HG03432 (cell line): ENCODE measurements around the gene SOX18.
"Not testable (repeated sequence)": the region's sequence is repeated elsewhere in the genome, so short reads cannot be mapped to it uniquely, and the experiment has no call there.

ENCODE experiments used
- ATAC-seq: cut with Tn5 transposase; IDR thresholded peaks from one replicate; pipeline ENCODE4 v1.9.1; 2021; ENCODE audit warnings: mild to moderate bottlenecking, moderate library complexity; ENCODE audit not compliant: unreplicated experiment

SOX18 gene

DNA sequence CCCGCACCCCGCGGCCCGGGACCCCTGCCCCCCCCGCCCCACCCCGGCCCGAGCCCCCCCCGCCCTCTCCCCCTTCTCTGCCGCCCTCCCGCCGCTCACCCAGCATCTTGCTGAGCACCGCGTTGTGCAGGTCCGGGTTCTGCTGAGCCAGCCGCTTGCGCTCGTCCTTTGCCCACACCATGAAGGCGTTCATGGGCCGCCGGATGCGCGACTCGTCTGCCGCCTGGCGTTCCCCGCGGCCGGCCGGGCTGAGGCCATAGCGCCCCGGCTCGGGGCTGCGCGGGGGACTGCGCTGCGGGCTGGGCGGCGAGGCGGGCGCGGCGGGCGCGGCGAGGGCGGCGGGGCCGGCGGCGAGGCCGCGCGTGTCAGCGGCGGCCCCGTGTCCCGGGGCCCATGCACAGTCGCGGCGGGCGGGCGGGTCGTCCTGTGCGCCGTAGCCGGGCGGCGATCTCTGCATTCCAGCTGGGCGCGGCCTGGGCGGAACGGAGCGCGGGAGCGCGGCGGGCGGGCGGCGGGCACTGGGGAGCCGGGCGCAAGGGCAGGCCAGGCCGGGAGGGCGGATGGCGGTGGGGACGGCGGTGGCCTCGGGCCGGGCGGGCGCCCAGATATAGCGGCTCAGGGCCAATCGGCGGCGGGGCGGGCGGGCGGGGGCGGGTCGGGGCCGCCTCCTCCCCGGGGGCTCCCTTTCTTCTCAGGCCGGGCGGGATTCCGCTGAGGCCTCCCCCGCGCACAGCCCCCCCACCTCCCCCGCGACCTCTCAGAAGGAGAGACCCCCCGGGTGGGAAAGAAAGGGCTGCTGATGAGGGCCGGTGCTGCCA, at the start of gene SOX18:
Gene SOX18, minus strand, starts transcription at position 580 of the 818 bp plus-strand sequence. Its CDS starts 123 bp downstream, at position 457.
- ATAC-seq: no peak

DNA sequence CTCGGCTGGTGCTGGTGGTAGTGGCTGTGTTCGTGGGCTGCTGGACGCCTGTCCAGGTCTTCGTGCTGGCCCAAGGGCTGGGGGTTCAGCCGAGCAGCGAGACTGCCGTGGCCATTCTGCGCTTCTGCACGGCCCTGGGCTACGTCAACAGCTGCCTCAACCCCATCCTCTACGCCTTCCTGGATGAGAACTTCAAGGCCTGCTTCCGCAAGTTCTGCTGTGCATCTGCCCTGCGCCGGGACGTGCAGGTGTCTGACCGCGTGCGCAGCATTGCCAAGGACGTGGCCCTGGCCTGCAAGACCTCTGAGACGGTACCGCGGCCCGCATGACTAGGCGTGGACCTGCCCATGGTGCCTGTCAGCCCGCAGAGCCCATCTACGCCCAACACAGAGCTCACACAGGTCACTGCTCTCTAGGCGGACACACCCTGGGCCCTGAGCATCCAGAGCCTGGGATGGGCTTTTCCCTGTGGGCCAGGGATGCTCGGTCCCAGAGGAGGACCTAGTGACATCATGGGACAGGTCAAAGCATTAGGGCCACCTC, 49.1 kb upstream of the SOX18 start:
- ATAC-seq: no peak

GRCh38 chr20:64096535-64096934, 47.1 kb upstream of the SOX18 start:
- ATAC-seq: no peak

GRCh38 chr20:64095927-64096326, 46.5 kb upstream of the SOX18 start:
- no peak for ATAC-seq

DNA sequence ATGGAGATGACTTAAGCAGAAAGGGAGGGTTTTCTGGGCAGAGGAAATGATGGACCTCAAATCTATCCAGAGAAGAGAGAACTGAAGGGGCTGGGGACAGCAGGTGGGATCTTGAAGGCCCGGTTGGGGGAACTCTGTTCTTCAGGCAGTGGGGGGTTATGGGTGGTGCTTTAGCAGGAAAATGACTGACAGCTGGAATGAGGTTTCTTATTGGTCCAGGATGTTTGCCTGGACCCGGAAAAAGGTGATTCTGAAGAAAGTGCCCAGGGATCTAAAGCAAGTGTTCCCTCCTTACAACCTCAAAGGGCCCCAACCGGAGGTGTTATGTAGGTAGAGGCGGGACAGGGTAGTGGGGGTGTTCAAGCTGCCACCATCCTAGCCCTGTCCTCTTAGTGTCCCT, 46.0 kb upstream of the SOX18 start:
- no peak for ATAC-seq

GRCh38 chr20:64093013-64093503, 43.6 kb upstream of the SOX18 start:
- ATAC-seq: no peak

- no peak for ATAC-seq
Measured at GRCh38 chr20:64092258-64093012, 43.0 kb upstream of the SOX18 start.

DNA sequence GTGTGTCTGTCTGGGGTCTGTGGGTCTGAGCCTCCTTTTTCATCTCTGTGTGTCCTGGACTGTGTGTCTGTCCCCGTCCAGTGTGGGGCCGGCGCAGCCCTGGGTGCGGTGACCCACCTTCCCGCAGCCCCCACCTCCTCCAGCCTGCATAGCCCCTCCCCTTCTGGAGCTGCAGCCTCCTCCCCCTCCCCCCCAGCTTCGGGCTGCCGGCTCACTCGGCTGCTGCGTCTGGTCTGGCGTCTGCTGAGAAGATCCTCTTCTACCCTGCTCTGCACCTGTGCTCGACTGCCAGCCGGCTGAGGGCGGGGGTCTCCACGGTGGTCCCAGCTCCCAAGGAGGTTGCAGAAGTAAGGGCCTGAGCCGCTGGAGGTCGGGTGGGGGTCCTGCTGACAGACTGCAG, 42.3 kb upstream of the SOX18 start:
- no peak for ATAC-seq

DNA sequence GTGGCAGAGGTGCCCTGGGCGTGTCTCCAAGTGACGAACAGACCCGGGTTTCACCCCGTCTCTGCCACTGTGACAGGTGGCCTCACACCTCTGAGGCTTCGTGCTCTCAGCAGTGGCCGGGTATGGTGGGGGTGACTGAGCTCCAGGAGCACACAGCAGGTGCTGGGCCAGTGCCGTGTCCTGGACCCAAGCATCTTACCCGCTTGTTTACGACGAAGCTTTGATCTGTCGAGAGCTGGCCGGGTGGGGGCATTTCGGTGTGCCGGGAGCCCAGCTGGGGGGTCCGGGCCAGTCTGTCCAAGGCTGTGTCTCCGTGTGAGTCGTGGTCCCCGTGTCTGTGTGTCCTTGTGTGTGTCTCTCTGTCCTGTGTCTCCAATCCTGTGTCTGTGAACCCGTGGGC, 41.9 kb upstream of the SOX18 start:
- no peak for ATAC-seq

DNA sequence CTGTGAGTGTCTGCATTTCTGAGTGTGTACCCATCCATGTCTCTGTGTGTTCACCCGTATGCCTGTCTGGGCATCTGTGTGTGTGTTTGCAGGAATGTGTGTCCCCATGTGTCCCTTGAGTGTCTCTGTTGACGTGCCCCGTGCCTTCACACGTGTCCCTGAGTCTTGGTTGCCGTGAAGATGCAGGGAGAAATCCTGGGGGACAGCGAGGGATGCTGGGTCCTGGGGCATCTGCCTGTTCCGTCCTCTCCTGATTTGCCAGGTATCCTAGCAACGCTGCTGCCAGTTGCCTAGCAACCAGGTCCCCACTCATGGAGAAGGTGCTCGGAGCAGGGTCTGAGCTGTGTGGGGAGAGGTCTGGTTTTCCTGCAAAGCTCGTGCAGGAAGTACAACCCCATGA, 40.7 kb upstream of the SOX18 start:
- ATAC-seq: no peak

DNA sequence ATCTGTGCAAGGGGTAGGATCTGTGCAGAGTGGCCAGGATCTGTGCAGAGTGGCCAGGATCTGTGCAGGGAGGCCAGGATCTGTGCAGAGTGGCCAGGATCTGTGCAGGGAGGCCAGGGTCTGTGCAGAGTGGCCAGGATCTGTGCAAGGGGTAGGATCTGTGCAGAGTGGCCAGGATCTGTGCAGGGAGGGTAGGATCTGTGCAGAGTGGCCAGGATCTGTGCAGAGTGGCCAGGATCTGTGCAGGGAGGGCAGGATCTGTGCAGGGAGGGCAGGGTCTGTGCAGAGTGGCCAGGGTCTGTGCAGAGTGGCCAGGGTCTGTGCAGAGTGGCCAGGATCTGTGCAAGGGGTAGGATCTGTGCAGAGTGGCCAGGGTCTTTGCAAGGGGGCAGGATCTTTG, 39.1 kb upstream of the SOX18 start:
- not testable (repeated sequence) for ATAC-seq

DNA sequence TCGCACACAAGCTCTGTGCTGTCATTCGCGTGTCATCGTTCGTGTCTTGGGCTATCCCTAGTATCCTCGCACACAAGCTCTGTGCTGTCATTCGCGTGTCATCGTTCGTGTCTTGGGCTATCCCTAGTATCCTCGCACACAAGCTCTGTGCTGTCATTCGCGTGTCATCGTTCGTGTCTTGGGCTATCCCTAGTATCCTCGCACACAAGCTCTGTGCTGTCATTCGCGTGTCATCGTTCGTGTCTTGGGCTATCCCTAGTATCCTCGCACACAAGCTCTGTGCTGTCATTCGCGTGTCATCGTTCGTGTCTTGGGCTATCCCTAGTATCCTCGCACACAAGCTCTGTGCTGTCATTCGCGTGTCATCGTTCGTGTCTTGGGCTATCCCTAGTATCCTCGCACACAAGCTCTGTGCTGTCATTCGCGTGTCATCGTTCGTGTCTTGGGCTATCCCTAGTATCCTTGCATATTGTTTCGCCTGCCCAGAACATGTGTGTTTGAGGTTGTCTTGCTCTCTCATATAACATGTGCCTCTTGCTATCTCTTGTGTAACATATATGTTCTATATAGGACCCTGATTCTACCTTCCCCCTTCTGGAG, 37.9 kb upstream of the SOX18 start:
- not testable (repeated sequence) for ATAC-seq

- no peak for ATAC-seq
Measured at GRCh38 chr20:64086801-64087200, 37.4 kb upstream of the SOX18 start.

DNA sequence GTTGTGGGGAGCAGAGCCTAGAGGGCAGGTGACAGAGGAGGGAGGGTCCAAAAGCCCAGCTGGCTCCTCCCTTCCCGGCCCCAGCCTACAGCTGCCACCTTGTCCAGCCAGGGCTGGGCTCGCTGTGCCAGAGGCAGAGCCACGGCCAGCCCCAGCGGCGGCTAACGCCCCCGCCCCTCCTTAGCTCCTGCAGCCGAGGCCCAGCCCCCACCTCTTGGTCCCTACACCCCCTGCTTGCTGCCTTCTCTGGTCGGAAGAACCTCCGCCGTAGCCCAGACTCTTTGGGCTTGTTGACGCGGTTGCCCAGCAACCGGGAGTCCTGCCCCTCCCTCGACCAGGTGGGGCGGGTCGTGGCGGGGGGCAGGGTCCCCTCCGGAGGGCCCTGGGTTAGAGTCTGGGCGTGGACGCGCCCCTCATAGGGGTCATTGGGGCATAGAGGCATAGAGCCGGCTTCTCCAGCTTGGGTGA, 35.3 kb upstream of the SOX18 start:
- no peak for ATAC-seq

DNA sequence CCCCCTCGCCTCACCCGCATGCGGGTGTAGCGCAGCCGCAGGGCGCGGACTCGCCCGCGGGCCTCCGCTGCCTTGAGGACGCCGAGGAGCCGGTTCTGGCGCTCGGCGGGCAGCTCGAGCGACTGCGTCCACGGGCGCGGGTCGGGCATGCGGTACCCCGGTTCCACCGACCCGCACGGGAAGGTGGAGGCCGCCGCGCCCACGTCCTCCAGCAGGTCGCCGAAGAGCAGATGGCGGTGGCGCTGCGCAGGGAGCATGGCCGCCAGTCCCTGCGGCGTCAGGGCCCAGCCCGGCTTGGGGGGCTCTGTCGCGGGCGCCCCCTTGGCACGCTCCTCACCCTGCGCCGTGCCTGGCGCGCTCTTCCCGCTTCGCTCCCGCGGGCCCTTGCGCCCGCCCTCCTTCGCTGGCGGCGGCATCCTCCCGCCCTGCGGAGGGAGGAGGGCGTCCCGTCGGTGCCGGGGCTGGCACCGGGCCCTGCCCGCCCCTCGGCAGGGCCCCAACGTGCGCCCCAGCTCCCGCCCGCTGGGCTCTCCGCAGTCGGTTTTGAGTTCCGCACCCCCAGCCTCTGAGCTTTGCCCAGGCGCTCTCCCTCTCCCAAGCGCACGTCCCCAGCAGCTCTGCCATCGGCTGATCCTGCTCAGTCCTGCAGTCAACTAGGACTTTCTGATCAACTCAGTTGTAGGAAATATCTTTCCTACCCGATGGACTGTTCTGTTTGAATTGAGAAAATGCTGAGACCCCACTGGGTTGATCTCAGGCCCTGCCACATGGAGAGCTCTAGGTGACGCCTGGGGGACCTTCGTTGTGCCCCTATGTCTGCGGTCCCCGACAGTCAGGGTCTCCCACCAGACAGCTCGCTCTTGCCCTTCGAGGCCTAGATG, 34.6 kb upstream of the SOX18 start, which contains the start of gene LKAAEAR1:
Gene LKAAEAR1, minus strand, starts transcription at position 595 of the 881 bp plus-strand sequence. Its CDS starts 179 bp downstream, at position 416.
- ATAC-seq: no peak

GRCh38 chr20:64083378-64083803, 34.0 kb upstream of the SOX18 start:
- no peak for ATAC-seq

DNA sequence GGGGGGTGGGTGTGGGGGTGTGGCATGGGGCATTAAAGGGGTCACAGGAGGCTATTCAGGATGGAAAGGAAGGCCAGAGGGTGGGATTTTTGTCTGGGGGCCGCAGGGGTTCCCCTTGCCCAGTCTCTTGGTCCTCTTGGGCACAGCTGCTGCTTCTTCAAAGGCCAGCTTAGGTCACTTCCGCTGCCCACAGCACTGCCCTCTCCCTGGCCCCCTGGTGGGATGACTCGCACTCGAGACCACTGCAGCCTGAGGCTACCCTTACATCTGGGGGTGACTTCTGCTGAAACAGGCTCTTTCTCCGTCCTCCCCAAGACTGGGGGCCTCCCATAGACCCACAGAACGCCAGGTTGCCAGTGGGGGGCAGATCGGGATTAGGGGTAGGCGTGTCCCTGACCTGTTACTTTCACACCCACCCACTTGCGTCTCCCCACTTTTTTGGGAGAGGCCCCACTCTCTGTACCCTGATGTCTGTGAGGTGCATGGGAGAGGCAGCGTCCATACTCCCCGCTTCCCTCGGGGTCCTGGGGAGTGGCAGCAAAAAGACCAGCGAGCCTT, 33.5 kb upstream of the SOX18 start:
- no peak for ATAC-seq

- no peak for ATAC-seq
Measured at GRCh38 chr20:64082126-64082731, 32.8 kb upstream of the SOX18 start.

DNA sequence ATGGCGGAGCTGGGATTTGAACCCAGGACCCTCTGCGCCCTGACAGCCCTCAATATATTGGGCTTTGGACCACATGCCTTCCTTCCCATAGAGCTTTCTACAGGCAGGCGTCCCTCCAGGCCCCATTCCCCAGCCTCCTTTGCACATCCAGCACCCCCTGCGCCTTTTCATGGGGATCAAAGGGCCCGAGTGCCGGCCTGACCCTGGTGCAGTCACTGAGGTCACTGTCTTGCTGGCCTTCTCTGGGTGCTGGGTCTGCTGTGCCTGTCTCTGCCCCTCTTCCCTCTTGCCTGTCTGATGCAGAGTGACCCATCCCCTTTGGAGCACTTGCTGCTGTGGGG, 32.2 kb upstream of the SOX18 start:
- no peak for ATAC-seq
